GM18508 (cell line): ENCODE results near the gene NEURL4.
A peak's percentile ranks its signal among the peaks of the same experiment; 100 is the strongest.

Source experiments
- ATAC-seq: cut with Tn5 transposase; IDR thresholded peaks from one replicate; pipeline ENCODE4 v1.9.1; 2021; ENCODE audit warnings: moderate number of reproducible peaks; ENCODE audit not compliant: insufficient read depth, unreplicated experiment

Gene NEURL4

DNA sequence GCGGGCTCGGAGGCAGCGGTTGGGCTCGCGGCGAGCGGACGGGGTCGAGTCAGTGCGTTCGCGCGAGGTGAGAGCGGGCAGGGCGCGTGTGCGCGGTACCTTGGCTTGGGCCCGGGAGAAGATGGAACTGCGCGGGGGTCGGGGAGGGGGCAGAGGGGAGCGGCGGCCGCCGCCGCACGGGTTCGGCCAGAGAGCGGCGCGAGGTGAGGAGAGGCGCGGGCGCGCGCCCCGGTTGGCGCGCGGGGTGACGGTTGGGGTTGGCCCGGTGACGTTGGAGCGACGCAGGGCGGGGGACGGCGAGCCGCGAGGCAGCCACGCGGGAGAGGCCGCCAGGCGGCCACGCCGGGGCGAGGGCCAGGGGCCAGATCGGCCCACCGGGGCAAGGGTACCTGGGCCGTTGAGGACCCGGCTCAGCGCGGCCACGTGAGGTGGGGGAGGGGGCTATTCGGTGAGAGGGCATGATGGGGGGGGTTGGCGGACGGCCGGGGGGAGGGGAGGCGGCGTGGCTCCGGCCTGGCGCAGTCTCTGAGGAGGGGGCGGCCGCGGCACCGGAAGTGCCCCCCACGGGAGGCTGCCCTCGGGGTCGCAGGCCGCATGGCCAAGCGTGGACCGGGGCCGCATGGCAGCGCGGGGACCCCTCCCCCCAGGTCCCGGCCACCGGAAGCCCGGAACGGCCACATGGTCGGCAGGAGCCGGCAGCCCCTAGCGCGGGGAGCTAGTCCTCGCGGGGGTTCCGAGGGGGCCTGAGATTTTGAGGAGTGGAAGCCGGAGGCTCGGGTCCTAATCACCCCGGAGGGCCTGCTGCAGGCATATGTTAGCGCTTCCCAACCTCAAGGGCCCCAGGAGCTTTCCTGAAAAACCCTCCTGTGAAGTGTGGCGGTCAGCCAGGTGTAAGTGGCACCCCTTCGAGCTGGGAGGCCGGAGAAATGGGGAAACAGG, 21.2 kb downstream of the NEURL4 start:
- ATAC-seq, result no peak

DNA sequence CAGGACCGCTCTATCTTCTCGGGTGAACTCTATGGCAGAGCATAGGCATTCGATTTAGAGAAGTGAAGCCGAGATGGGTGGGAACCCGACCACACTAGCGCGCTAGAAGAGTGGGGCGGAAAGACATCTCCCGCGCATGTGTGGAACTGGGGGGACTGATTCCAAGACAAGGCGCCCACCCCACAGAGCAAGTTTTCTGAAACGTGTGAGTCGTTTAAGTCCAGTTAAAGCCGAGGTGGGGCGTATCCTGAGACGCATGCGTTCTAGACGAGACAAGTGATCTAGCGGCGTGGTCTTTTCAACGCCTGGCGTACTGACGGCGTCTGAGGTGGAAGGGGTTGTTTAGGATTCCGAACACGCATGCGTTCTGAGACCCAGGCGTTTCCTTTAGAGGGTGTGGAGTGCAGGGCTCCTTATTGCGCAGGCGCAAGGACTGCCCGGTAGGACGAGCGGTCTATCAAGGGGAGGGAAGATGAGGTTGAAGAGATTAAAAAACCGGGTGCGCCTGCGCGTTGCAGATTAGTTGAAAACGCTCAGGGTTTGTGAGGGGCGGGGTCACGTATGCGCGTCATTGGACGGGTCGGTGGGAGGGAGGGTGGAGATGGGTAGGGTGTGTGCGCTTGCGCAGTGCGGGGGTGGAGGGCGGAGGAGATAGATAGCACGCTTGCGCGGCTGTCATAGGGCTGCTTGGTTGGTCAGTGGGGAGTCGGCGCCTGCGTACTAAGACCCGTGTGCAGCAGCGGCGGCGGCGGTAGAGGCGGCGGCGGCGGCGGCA, 22.0 kb downstream of the NEURL4 start, which contains the start of gene EIF5A:
TSS of gene EIF5A (plus strand) at position 718 of the 775 bp plus-strand sequence. CDS start 2,008 bp downstream, outside the sequence.
- peak; percentile 46 for ATAC-seq

DNA sequence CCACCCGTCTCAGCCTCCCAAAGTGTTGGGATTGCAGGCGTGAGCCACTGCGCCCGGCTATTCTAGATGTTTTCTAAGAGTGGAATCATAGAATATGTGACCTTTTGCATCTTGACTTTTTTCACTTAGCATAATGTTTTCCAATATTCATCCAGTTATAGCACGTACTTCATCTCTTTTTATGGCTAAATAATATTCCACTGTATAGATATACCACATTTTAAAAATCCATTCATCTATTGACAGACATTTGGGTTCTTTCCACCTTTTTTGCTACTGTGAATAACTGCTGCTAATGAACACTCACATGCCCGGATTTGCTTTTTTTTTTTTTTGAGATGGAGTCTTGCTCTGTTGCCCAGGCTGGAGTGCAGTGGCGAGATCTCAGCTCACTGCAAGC, 25.0 kb downstream of the NEURL4 start:
- no peak for ATAC-seq

DNA sequence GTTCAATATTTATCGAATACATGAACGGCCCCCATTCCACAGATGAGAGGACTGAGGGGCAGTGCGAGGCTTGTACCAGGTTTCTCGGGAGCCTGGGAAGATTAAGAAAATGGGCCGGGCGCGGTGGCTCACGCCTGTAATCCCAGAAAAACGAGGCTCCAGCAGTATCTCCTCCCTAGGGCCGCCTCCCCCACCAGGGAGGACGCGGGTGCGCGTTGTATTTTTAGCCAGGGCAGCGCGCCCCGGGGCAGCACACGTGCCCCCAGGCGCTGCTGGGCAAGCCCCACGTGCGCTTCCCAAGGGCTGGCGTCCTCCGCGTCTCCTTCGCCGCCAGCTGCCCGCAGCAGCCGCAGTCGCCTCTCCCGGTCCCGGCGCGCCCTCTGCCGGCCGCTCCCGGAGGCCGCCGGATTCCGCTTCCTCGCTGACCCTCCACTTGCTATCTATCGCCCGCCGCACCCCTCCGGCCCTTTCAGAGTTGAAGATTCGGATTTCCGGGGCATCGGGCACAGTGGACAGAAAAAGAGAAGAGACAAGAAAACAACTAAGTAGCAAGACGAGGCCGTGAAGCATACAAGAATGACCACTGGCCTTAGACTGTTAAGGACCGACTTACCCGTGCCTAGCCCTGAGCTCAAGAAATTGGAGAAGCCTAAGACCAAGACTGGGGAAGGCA, 32.8 kb downstream of the NEURL4 start:
- no peak for ATAC-seq

DNA sequence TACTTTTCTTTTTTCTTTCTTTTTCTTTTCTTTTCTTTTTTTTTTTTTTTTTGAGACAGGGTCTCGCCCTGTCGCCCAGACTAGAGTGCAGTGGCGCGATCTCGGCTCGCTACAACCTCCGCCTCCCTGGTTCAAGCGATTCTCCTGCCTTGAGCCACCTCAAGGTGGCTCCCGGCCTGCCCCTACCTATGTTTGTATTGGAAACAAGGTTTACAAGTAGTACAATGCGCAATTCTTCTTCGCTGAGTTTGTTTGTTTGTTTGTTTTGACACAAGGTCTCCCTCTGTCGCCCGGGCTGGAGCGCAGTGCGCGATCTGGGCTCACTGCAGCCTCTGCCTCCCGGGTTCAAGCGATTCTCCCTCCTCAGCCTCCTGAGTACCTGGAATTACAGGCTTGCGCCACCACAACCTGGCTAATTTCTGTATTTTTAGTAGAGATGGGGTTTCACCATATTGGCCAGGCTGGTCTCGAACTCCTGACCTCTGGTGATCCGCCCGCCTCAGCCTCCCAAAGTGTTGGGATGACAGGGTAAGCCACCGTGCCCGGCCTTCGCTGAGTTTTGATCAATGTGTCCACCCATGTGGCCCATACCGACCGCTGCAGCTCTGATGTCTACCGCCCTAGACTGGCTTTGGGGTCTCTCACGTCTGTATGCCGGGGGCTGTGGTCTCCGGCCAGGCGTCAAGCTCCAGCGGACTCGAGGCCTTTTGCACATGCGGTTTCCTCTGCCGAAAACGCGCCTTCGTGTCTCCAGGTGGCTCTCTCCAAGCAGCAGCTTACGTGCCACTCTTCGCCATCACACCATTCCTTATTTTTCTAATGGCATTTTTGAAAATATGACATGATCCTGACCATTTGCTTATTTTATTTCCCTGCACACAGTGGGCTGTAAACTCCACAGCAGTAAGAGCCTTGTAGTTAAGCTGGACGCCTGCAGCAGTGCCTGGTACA, 33.6 kb downstream of the NEURL4 start:
- no peak for ATAC-seq

DNA sequence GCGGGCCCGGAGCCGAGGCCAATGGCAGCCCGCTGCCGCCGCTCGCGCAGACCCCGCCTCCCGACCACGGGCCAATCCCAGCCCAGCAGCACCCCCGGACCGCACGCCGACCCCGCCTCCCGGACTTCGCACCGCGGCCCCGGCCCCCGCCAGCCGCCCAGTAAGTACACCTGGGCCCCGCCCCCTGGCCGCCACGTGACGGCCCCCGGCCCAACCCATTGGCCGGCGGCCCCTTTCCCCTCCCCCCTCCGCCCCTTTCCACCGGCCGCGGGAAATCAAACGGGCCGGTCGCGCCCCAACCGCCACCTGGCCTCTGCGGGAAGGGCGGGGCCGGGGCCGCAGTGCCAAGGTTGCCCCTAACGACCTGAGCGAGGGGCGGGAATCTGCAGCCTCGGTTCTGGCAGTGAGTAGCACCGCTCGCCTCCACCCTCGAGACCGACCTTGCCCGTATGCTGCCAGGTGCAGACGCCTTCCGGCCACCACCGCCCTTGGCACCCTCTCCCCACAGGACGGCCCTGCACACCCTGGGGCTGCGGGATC, 34.5 kb downstream of the NEURL4 start, which contains the start of gene YBX2:
TSS of gene YBX2 (minus strand) at position 26 of the 540 bp plus-strand sequence. CDS start 139 bp downstream, outside the sequence.
- ATAC-seq, result no peak

DNA sequence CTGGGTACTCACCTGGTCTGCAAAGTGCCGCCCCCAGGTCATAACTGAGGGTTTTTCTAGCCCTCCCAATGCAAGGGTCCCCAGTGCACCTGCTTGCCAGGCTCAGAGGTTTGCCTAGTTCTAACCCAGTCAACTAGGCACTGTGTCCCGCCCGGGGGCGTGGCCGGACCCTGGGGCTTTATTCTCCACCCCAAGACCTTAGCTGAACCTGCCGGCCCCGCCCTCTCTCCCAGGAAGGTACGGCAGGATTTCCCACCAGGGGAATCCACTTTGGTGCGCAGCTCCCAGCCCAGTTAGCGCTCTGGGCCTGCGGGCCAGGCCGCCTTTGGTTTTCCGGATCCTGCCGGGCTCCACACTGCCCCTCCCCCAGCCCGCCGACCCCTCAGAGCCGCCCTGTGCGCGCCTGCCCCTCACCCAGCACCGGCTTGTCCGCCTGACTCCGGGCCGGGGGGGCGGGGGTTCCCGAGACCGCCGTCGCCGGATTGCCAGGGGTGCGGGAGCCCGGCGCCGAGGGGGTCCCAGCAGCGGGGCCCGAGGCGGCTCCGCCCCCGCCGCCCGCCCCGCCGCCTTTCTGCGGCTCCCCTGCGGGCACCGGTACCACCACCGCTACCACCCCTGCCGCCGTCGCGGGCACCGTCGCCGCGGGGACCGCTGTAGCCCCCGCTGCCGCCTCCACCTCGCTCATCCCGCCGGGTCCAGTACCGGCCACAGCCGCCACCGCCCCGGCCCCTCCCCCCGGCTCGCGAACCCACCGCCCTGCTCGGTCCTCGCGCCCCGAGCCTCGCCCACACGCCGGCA, 35.1 kb downstream of the NEURL4 start:
- ATAC-seq, result no peak

DNA sequence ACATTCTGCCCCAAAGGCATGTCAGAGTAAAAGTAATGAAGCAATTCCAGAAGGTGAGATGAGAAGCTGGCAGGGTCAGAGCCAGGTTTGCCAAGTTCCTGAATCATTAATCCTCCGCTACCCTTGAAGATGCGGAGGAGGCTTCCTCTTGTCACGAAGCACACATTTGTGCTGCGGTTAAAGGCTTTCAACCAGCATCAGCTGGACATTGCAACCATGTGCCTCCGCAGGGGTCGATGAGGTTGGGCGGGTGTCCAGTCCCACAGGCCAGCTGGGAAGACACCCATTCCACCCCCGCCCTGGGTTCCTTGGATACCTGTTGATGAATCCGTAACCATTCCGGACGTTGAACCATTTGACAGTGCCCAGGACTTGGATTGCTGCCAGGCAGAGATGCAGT, 36.0 kb downstream of the NEURL4 start:
- ATAC-seq, result no peak

DNA sequence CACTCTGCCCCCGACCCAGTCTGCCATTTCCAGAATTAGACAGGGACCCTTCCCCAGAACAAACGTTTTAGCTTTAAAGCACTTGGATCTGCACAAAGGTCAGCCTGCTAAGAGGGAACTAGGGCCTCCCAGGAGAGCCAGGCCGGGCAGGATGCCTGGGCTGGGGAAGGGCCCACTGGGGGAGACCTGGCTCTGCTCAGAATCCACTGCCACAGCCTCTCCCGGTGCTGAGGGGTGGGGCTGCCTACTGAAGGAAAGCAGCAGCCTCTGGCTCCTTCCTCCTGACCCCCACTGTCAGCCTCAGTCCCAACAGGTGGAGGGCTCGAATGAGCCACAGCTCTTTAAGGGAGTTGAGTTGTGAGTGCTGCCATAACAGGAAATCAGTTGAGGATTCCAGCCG, 36.4 kb downstream of the NEURL4 start:
- no peak for ATAC-seq

DNA sequence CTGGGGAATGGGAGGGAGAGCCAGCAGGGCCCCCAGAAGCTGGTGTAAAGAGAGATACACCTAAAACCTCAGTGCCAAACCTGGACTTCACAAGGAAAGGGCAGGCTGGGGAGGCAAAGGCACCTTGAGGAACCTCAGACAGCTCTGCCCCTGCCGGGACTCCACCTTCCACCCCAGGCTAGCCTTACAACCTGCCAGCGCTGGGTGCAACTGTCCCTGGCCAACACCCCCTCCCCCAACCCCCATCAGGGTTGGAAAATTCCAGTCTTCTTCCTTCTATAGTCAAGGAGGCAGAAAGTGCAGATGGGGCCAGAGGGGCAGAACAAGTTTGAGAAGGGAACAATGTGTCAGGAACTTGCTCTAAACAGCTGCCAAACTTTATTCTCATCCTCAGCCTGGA, 36.9 kb downstream of the NEURL4 start:
- ATAC-seq, result no peak

DNA sequence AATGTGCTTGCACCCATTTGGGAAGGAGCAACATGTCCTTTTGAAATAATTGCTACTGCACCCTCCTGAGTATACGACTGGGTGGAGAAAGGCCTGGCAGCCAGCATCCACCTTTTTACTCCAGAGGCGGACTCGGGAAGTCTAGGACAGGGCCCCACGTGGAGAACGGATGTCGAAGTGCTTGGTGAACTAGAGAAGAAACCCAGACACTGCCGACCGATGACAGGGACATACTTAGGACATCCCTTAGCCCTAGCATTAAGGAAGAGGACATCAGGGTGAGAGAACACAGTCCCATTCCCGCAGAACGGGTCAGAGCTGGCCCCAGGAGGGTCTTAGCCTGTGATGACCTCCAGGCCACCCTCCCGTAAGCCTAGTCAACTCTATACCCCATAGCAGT, 38.5 kb downstream of the NEURL4 start:
- ATAC-seq, result no peak

DNA sequence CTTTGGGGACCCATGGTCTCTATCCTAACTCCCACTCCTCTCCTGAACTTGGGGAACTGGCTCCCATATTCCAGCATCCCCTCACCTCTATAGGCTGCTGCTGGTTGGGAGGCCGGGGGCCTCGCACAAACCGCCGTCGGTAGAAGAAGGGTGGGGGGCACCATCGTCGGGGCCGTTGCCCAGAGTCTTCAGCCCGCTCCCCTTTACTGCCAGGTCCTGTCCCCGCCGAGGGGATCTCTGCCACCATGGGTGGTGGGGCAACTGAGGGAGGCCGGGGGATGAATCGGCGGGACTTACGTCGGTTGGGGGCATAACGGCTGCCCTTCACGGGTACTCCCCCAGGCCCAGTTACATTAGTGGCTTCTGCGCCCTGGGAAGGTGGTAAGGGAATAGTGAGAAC, 39.0 kb downstream of the NEURL4 start:
- ATAC-seq, result no peak

DNA sequence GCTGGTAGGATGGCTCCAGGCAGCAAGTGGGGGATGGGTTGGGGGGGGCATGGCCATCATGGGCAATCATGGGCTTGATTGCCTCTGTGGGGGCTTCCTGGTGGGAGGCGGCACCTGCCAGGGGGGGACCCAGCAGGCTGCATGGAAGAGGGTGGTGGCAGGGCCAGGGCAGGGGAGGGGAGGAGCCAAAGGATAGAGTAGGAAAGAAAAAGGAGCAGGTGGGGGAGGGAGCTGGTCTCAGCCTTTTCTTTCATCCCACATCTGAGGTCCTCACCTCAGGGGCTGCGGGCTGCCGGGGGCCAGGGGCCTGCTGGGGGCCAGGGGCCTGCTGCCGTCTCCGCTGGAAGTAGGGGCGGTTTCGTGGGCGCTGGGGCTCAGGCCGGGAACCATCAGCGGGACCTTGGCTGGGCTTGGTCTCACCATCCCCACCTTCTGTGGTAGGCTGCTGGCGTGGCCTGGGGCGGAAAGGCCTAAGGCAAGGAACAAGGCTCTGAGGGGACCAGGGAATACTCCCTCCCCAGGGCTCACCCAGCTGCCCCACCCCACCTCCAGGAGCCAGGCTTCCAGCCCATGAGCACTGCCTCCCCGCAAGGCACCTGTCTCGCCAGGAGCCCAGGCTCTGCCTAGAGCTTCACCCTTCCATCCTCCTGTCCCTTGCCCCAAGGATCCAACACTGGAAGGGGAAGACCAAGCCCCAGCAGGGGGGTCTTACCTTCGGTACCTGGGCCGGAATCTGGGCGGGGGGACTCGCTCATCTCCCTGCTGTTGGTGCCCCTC, 39.7 kb downstream of the NEURL4 start:
- no peak for ATAC-seq

DNA sequence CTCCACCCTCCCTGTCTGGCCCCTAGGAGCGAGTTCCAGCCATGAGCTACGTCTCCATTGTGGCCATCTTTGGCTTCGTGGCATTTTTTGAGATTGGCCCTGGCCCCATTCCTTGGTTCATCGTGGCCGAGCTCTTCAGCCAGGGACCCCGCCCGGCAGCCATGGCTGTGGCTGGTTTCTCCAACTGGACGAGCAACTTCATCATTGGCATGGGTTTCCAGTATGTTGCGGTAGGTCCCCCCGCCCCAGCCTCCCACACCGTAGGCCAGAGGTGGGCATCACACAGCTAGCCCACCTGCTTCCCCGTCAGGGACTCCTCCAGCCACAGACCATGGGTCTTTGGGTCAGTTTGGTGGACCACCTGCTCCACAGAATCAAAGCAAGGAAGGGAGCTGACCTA, 43.5 kb downstream of the NEURL4 start:
- ATAC-seq, result no peak

DNA sequence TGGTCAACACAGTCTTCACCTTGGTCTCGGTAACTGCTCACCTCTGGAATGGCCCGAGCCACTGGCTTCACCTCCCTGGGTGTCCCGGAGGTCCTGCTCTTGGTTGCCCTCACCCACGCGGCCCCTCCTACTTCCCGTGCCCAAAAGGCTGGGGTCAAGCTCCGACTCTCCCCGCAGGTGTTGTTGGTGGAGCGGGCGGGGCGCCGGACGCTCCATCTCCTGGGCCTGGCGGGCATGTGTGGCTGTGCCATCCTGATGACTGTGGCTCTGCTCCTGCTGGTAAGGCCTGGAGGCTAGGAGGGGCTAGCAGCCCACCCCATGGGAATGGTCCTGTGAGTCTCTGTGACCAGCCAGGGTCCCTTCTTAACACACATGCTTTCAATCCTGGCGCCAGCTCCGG, 44.2 kb downstream of the NEURL4 start:
- ATAC-seq, result no peak

DNA sequence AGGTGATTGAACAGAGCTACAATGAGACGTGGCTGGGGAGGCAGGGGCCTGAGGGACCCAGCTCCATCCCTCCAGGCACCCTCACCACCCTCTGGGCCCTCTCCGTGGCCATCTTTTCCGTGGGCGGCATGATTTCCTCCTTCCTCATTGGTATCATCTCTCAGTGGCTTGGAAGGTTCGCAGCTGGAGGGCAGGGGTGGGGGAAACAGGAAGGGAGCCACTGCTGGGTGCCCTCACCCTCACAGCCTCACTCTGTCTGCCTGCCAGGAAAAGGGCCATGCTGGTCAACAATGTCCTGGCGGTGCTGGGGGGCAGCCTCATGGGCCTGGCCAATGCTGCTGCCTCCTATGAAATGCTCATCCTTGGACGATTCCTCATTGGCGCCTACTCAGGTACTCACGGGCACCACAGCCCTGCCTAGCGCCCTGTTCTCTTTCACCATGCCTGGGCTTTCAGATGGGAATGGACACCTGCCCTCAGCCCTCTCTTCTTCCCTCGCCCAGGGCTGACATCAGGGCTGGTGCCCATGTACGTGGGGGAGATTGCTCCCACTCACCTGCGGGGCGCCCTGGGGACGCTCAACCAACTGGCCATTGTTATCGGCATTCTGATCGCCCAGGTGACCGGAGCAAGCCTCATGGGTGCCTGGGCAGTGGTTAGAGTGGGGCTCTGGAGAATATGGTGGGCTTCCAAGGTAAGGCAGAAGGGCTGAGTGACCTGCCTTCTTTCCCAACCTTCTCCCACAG, 45.5 kb downstream of the NEURL4 start:
- no peak for ATAC-seq

DNA sequence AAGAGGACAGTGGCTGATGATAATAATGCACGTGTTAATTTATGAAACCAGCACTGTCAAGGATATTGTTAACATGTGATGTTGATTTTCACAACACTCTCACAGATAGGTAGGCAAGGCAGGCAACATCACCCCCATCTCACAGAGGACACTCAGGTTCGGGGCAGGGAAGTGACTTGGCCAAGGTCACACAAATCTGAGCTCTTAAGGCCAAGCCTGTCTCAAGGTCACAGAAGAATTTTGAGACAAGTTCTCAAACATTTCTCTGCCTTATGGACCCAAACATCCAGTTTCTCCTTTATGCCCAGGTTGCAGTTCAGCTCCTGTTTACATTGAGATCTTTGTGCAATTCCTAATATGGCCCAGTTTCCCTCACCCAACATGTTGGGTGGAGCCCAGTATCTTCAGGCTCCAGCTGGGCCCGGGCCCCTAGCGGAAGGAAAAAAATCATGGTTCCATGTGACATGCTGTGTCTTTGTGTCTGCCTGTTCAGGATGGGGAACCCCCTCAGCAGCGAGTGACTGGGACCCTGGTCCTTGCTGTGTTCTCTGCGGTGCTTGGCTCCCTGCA, 46.3 kb downstream of the NEURL4 start:
- no peak for ATAC-seq
